Measurements from ENCODE around the gene C4orf51. TPM values are rescaled to one million over a fixed set of nuclear protein-coding genes. Genes with fewer than 3 reads are reported as not detected.

Gene C4orf51
- total and polyA plus RNA-seq, 2 of the 13 experiments (the other 11 are each of a cell fraction or from before 2014, with no cell fraction given) = not detected

DNA sequence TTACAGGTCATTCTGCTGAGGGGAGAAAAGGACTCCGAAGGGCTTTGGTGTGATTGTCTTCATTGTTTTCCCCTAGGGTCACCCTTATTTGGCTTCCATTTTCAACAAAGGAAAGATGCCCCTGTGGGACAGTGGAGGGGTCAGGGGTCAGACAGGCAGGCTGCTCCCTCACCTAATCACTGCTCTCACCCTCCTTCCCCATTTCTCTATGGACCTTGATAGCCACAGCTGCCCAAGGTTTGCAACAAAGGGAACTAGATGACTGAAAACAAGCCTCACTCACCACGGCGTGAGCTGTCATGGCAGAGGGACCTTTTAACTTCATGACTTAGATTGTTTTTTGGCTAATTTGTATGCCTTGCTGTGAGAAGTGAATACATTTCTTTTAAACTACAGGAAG is 40.7 kb downstream of the C4orf51 start:
- FAIRE-seq (no peak), ATAC-seq (no peak), DNase-seq (ENCODE audit: low spot score) (no peak)
- H3K9me3 ChIP-seq (ENCODE audit: low read length) = no peaks in the 10 kb centered on the region
- no peak overlapping the region for H3K9ac ChIP-seq (ENCODE audit: insufficient read depth, low read depth, low read length)
- intact Hi-C loops (cut with micrococcal nuclease; ENCODE audit: unreplicated experiment) = no loop called here
- WGBS (ENCODE audit: low lambda C conversion rate) = 86% methylated on average over 3 of the region's 3 CpGs
- no peaks in the 10 kb centered on the region; a peak in 1 of 5 replicates for H3K27me3 ChIP-seq (ENCODE audit: control insufficient read depth in 1 of 2, insufficient read depth in 2 of 2, low read length in 2 of 2)
- H3K4me3 ChIP-seq (replicated peaks in 1 of 3; ENCODE audit: insufficient read depth in 1 of 3, low read depth in 2 of 3, low read length in 3 of 3) = no peak overlapping the region
- no peaks in the 10 kb centered on the region for H4K20me1 ChIP-seq (ENCODE audit: insufficient read depth, low read length)
- H3K79me2 ChIP-seq (ENCODE audit: insufficient read depth, low read length) = no peaks in the 10 kb centered on the region
- ChIA-PET CTCF (ENCODE audit: low intra/inter-chr PET ratio, low total read pairs) (no interaction called here), POLR2A (no interaction called here)
- no peak overlapping the region for H2AFZ ChIP-seq (ENCODE audit: low read length)
- in situ Hi-C loops (cut with HindIII; ENCODE audit: extremely low pct_ligation_motif_present, low pct_unique_long_range_greater_than_20kb) = no loop called here
- H3K27ac ChIP-seq (ENCODE audit: extremely low read length, insufficient read depth, low read length) = no peak overlapping the region
- H3K4me2 ChIP-seq (ENCODE audit: low read depth, low read length) = no peak overlapping the region
- BruUV-seq (replicated peaks) = no TSS peak
- no peaks in the 10 kb centered on the region for H3K36me3 ChIP-seq (replicated peaks in 1 of 2; ENCODE audit: control insufficient read depth in 1 of 2, insufficient read depth in 2 of 2, low read length in 2 of 2)
- TF ChIP-seq, protein P1, sequence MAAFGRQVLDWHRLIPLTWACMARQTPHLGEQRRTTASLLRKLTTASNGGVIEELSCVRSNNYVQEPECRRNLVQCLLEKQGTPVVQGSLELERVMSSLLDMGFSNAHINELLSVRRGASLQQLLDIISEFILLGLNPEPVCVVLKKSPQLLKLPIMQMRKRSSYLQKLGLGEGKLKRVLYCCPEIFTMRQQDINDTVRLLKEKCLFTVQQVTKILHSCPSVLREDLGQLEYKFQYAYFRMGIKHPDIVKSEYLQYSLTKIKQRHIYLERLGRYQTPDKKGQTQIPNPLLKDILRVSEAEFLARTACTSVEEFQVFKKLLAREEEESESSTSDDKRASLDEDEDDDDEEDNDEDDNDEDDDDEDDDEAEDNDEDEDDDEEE (CRISPR knock-in tag; IDR thresholded peaks at IDR 0.05) = no peak
- no peak for TF ChIP-seq ZNF143 (CRISPR knock-in tag; IDR thresholded peaks at IDR 0.05)
- no peak for TF ChIP-seq NONO (IDR thresholded peaks at IDR 0.05)
- TF ChIP-seq NONO (CRISPR knock-in tag; conservative IDR thresholded peaks at IDR 0.05) = no peak
- TF ChIP-seq TAF15 (IDR thresholded peaks at IDR 0.05; ENCODE audit: low read depth, low read length, poor library complexity, severe bottlenecking) = no peak
- TF ChIP-seq ELF4 (CRISPR knock-in tag; IDR thresholded peaks at IDR 0.05; ENCODE audit: borderline replicate concordance) = no peak
- TF ChIP-seq, protein P2, sequence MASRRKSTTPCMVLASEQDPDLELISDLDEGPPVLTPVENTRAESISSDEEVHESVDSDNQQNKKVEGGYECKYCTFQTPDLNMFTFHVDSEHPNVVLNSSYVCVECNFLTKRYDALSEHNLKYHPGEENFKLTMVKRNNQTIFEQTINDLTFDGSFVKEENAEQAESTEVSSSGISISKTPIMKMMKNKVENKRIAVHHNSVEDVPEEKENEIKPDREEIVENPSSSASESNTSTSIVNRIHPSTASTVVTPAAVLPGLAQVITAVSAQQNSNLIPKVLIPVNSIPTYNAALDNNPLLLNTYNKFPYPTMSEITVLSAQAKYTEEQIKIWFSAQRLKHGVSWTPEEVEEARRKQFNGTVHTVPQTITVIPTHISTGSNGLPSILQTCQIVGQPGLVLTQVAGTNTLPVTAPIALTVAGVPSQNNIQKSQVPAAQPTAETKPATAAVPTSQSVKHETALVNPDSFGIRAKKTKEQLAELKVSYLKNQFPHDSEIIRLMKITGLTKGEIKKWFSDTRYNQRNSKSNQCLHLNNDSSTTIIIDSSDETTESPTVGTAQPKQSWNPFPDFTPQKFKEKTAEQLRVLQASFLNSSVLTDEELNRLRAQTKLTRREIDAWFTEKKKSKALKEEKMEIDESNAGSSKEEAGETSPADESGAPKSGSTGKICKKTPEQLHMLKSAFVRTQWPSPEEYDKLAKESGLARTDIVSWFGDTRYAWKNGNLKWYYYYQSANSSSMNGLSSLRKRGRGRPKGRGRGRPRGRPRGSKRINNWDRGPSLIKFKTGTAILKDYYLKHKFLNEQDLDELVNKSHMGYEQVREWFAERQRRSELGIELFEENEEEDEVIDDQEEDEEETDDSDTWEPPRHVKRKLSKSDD (CRISPR knock-in tag; IDR thresholded peaks at IDR 0.05; ENCODE audit: low read depth) = no peak
- TF ChIP-seq ZNF10 (CRISPR knock-in tag; IDR thresholded peaks at IDR 0.05; ENCODE audit: borderline replicate concordance, low read depth) = no peak
- no peaks in the 10 kb centered on the region for H3K4me1 ChIP-seq (ENCODE audit: insufficient read depth, low read length)

Data from HepG2 (cell line).